ENCODE measurements around the gene GSS.

DNA sequence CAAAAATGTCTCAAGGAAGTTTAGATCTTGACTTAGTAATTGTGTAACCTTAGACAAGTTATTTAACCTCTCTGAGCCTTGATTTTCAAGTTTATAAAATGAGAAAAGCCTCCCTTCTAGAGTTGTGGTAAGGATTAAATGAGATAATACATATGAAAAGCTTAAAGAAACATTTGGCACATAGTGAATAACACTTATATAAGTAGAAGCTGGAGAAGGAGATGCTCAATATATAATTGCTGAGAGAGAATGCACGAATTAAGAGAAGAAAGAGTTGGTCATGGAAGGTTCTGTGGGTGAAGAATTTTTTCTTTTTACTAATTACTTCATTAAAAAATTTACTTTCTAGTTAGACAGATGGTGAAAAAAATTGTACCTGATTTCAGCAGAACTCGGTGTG lies 73.9 kb downstream of the GSS start:
- TF ChIP-seq POLR2A (IDR thresholded peaks at IDR 0.05) (no peak), CTCF (IDR thresholded peaks at IDR 0.05) (no peak)
